ENCODE results near the gene LMF1. TPM values are rescaled to one million over a fixed set of nuclear protein-coding genes. Genes with fewer than 3 reads are reported as not detected.

LMF1 gene
- total RNA-seq, 1 donor from 2014 or later, result 36.1 TPM

- H3K27me3 Mint-ChIP-seq, result no peaks in the 10 kb centered on the region
- TF ChIP-seq CTCF (IDR thresholded peaks at IDR 0.05), result no peak
- ATAC-seq (ENCODE audit: low read depth) (no peak), DNase-seq (no peak)
- H3K4me3 Mint-ChIP-seq, result no peak overlapping the region
- H3K9me3 Mint-ChIP-seq, result peaks cover 3% of the 10 kb centered on the region
- intact Hi-C loops (cut with micrococcal nuclease), result no loop called here
- H3K36me3 Mint-ChIP-seq (ENCODE audit: low read depth), result peaks cover 35% of the 10 kb centered on the region
- H3K4me1 Mint-ChIP-seq, result peaks cover 9% of the 10 kb centered on the region
- H3K27ac Mint-ChIP-seq, result no peak overlapping the region
- CTCF ChIA-PET, result no interaction called here
- POLR2A ChIA-PET, result no interaction called here
These were observed 50.6 kb downstream of the LMF1 start for GRCh38 chr16:920051-920681.

- DNase-seq (no peak), ATAC-seq (ENCODE audit: low read depth) (no peak)
- TF ChIP-seq CTCF (IDR thresholded peaks at IDR 0.05), result no peak
- CTCF ChIA-PET, result no interaction called here
- peaks cover 30% of the 10 kb centered on the region for H3K36me3 Mint-ChIP-seq (ENCODE audit: low read depth)
- H3K27me3 Mint-ChIP-seq, result no peaks in the 10 kb centered on the region
- H3K9me3 Mint-ChIP-seq, result peaks cover 3% of the 10 kb centered on the region
- H3K4me1 Mint-ChIP-seq, result peaks cover 9% of the 10 kb centered on the region
- POLR2A ChIA-PET, result no interaction called here
- no peak overlapping the region for H3K27ac Mint-ChIP-seq
- H3K4me3 Mint-ChIP-seq, result no peak overlapping the region
- intact Hi-C loops (cut with micrococcal nuclease), result no loop called here
These were observed 51.1 kb downstream of the LMF1 start for GRCh38 chr16:919658-920050.

- DNase-seq (no peak), ATAC-seq (ENCODE audit: low read depth) (no peak)
- Mint-ChIP-seq H3K27ac (no peak overlapping the region), H3K4me1 (peaks cover 9% of the 10 kb centered on the region), H3K27me3 (no peaks in the 10 kb centered on the region), H3K36me3 (ENCODE audit: low read depth) (peaks cover 28% of the 10 kb centered on the region), H3K4me3 (no peak overlapping the region), H3K9me3 (peaks cover 3% of the 10 kb centered on the region)
- POLR2A ChIA-PET, result no interaction called here
- CTCF ChIA-PET, result no interaction called here
- TF ChIP-seq CTCF (IDR thresholded peaks at IDR 0.05), result no peak
- intact Hi-C loops (cut with micrococcal nuclease), result no loop called here
These were observed 51.8 kb downstream of the LMF1 start for GRCh38 chr16:918741-919657.

- no peaks in the 10 kb centered on the region for H3K9me3 Mint-ChIP-seq
- no peaks in the 10 kb centered on the region for H3K27me3 Mint-ChIP-seq
- ATAC-seq (ENCODE audit: low read depth) (no peak), DNase-seq (no peak)
- POLR2A ChIA-PET, result no interaction called here
- CTCF ChIA-PET, result no interaction called here
- H3K4me3 Mint-ChIP-seq, result no peak overlapping the region
- no peak for TF ChIP-seq CTCF (IDR thresholded peaks at IDR 0.05)
- peaks cover 9% of the 10 kb centered on the region for H3K4me1 Mint-ChIP-seq
- intact Hi-C loops (cut with micrococcal nuclease), result no loop called here
- peaks cover 22% of the 10 kb centered on the region for H3K36me3 Mint-ChIP-seq (ENCODE audit: low read depth)
- no peak overlapping the region for H3K27ac Mint-ChIP-seq
These were observed 52.7 kb downstream of the LMF1 start for GRCh38 chr16:918068-918467.

- H3K27ac Mint-ChIP-seq, result no peak overlapping the region
- ChIA-PET CTCF (no interaction called here), POLR2A (no interaction called here)
- no peak for DNase-seq
- no peak for TF ChIP-seq CTCF (IDR thresholded peaks at IDR 0.05)
- H3K4me1 Mint-ChIP-seq, result peaks cover 9% of the 10 kb centered on the region
- H3K36me3 Mint-ChIP-seq (ENCODE audit: low read depth), result peaks cover 21% of the 10 kb centered on the region
- intact Hi-C loops (cut with micrococcal nuclease), result no loop called here
- H3K4me3 Mint-ChIP-seq, result no peak overlapping the region
- no peaks in the 10 kb centered on the region for H3K27me3 Mint-ChIP-seq
- H3K9me3 Mint-ChIP-seq, result no peaks in the 10 kb centered on the region
- ATAC-seq (ENCODE audit: low read depth), result no peak
These were observed 53.2 kb downstream of the LMF1 start for GRCh38 chr16:917591-918061.
